Psoas muscle (tissue), 8 donors: ENCODE measurements around the gene IFI27L2. TPM values are rescaled to one million over a fixed set of nuclear protein-coding genes. Genes with fewer than 3 reads are reported as not detected.

Source experiments
- ATAC-seq, 4 donors: fragments of 200-7000 bp; cut with Tn5 transposase; one replicate each; pipeline ENCODE4 v1.9.1; 2020; ENCODE audit warnings: moderate library complexity in 3 of 4, mild to moderate bottlenecking in 2 of 4
- DNase-seq, 2 donors: peaks; one replicate each; pipeline ENCODE4 v3.0.0-alpha.2; 2020
- H3K27ac ChIP-seq: fragments of 200-600 bp; one replicate; pipeline ENCODE4 v1.8.0; 2022
- H3K27me3 ChIP-seq, 3 donors: fragments of 200-600 bp in 1 of 3; one replicate each; pipeline versions ENCODE4 v1.6.1 to v1.8.0; 2013 to 2022; ENCODE audit warnings: low read length in 2 of 3, mild to moderate bottlenecking in 2 of 3, moderate library complexity in 1 of 3; ENCODE audit not compliant: insufficient read depth in 3 of 3
- H3K36me3 ChIP-seq, 2 donors: fragments of 200-600 bp in 1 of 2; one replicate each; pipeline versions ENCODE4 v1.6.1 to v1.8.0; 2013 to 2022; ENCODE audit warnings: low read depth in 1 of 2, mild to moderate bottlenecking in 1 of 2, moderate library complexity in 1 of 2; ENCODE audit not compliant: insufficient read depth in 1 of 2
- H3K4me1 ChIP-seq: fragments of 200-600 bp; one replicate; pipeline ENCODE4 v1.8.0; 2022
- H3K4me3 ChIP-seq: fragments of 200-600 bp; one replicate; pipeline ENCODE4 v1.8.0; 2022; ENCODE audit warnings: mild to moderate bottlenecking
- H3K9me3 ChIP-seq: fragments of 200-600 bp; one replicate; pipeline ENCODE4 v1.8.0; 2022
- WGBS, 3 donors: extraction: QIAGEN DNeasy Blood & Tissue Kit; methylation state at CpG; one replicate each; pipeline versions ENCODE4 v1.1.6 to v1.1.7; 2013; 5-methylcytosine and 5-hydroxymethylcytosine counted together
- intact Hi-C, 2 donors: fragments of 100-400 bp; cut with DNase I; formaldehyde crosslinking; loops; one replicate each; pipeline versions ENCODE4 v1.11.0 to v1.14.2; 2022
- polyA plus RNA-seq, 3 donors: library from polyadenylated mRNA; stranded (reverse); fragments of 200-250 nt; gene quantifications; one replicate each; pipeline ENCODE4 v1.2.3, GENCODE V29; 2013
- total RNA-seq, 4 donors: library from RNA; stranded (reverse); fragmentation: NEBNext Ultra II Directional in 2 of 4; extraction: Animal tissue kit (Norgen Biotek cat#: 25700) in 2 of 4; gene quantifications; one replicate each; pipeline versions ENCODE4 v1.2.1 to v1.2.4, GENCODE V29; 2021 to 2023
- TF ChIP-seq, protein P1 (sequence below): fragments of 200-600 bp; IDR thresholded peaks from one replicate; pipeline ENCODE4 v1.8.0; 2022; ENCODE audit warnings: antibody characterized with exemption
- donor health status: healthy with polysubstance abuse.
- donor health status: DM: no; HTN: no; CAD: no; lungs with moderate emphysema.
- donor health status: Bipolar disorder and iron deficiency.
- donor health status: healthy.
- donor health status: DM: yes; HTN: yes; CAD: no.
- donor health status: DM: no; HTN: no; CAD: no.
- donor health status: DM: no; HTN: no; CAD: no.
- donor health status: DM: yes; HTN: yes; CAD: no.

IFI27L2 gene
- total and polyA plus RNA-seq, 7 donors, result 4.9 to 12.5 (median 6.5) TPM

DNA sequence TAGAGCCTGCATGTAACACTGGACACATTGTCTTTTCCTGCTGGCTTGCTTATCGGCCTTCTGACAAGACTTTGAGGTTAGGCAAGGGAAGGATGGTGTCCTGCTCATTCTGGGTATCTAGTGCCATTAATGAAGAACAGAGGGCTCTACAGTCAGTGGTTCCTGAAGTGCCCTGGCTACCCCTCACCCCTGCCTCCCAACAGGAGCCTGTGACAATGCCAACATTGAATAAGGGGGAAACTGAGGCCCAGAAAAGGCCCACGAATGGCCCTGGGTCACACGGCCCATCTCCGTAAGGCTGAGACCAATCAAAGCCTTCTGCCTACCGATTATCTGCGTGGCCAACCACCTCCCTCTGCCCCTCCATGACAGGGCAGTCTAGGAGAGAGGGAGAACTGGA lies 2.1 kb downstream of the IFI27L2 start:
- H3K27ac ChIP-seq, result no peak overlapping the region
- no peak overlapping the region for H3K4me3 ChIP-seq
- TF ChIP-seq, protein P1, sequence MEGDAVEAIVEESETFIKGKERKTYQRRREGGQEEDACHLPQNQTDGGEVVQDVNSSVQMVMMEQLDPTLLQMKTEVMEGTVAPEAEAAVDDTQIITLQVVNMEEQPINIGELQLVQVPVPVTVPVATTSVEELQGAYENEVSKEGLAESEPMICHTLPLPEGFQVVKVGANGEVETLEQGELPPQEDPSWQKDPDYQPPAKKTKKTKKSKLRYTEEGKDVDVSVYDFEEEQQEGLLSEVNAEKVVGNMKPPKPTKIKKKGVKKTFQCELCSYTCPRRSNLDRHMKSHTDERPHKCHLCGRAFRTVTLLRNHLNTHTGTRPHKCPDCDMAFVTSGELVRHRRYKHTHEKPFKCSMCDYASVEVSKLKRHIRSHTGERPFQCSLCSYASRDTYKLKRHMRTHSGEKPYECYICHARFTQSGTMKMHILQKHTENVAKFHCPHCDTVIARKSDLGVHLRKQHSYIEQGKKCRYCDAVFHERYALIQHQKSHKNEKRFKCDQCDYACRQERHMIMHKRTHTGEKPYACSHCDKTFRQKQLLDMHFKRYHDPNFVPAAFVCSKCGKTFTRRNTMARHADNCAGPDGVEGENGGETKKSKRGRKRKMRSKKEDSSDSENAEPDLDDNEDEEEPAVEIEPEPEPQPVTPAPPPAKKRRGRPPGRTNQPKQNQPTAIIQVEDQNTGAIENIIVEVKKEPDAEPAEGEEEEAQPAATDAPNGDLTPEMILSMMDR, result no peak
- ATAC-seq, result no peak
- 85 to 94% (median 91%) methylated on average over 6 of the region's 6 CpGs for WGBS, 3 donors
- no peaks in the 10 kb centered on the region for H3K4me1 ChIP-seq
- intact Hi-C loops, result no loop called here
- no peaks in the 10 kb centered on the region for H3K36me3 ChIP-seq
- H3K9me3 ChIP-seq, result no peaks in the 10 kb centered on the region
- no peak for DNase-seq
- H3K27me3 ChIP-seq, result no peaks in the 10 kb centered on the region

DNA sequence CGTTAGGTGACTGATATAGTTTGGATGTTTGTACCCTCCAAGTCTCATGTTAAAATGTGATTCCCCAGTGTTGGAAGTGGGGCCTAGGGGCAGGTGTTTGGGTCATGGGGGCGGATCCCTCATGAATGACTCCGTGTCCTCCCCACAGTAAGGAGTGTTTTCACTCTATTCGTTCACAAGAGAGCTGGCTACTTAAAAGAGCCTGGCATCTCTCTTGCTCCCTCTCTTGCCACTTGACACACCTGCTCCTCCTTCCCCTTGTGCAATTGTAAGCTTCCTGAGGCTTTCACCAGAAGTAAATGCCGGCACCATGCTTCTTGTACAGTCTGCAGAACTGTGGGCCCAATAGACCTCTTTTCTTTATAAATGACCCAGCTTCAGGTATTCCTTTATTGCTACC lies 2.6 kb downstream of the IFI27L2 start:
- Histone ChIP-seq H3K9me3 (no peaks in the 10 kb centered on the region), H3K36me3 (no peaks in the 10 kb centered on the region), H3K4me1 (no peaks in the 10 kb centered on the region), H3K27ac (no peak overlapping the region), H3K27me3 (no peaks in the 10 kb centered on the region), H3K4me3 (no peak overlapping the region)
- 79 to 96% (median 79%) methylated on average over 5 of the region's 5 CpGs for WGBS, 3 donors
- intact Hi-C loops, result no loop called here
- DNase-seq, result no peak
- ATAC-seq, result no peak
- TF ChIP-seq, protein P1, result no peak

DNA sequence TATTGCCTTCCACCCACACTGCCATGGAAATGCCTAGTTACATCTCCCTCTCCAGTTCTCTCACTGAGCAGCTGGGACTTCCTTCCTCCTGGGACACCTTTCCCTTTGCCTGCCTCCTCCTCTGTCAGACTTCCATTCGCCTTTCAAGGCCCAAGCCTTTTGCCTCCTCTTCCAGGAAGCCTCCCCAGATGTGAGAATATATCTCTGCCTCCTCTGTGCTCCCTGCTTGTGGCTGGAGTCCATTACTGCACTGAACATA lies 3.1 kb downstream of the IFI27L2 start:
- intact Hi-C loops, result no loop called here
- Histone ChIP-seq H3K27ac (no peak overlapping the region), H3K27me3 (no peaks in the 10 kb centered on the region), H3K9me3 (no peaks in the 10 kb centered on the region), H3K36me3 (no peaks in the 10 kb centered on the region), H3K4me1 (no peaks in the 10 kb centered on the region), H3K4me3 (no peak overlapping the region)
- WGBS, 3 donors, result 70 to 82% (median 79%) methylated on average over 1 of the region's 1 CpG
- TF ChIP-seq, protein P1, result no peak
- ATAC-seq, result no peak
- DNase-seq, result no peak

DNA sequence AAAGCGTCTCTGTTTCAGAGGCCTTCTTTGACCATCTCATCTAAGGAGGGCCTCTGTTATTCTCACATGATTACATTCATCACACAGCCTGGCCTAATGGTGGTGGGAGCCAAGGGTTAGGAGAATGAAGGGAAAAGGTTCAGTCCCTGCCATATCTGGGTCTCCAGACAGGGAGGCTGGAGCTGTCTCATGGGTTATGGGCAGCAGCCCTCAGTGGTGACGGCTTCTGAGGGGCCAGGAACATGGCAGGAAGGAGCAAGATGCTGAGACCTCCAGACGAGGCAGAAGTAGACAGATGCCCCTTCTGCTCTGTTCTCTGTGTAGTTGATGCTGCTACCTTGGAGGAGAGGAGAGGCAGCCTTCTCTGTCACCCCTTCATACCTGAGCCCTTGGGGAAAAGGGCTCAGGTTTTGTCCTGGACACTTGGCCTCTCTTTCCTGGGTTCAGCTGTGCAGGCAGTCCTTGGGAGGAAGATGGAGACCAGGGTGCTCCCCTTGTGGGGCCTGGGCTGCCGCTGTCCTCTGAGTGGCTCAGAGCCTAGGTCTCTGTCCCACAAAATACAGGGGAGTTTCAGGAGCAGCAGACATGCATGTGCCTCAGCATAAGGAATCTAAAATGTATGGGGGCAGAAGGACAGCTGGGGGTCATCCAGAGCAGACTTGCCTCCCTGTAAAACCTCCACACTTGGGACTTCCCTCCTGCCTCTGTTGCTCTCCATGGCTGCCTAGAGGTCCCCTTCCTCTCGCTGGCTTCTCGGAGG lies 3.6 kb downstream of the IFI27L2 start:
- 89 to 90% (median 89%) methylated on average over 6 of the region's 6 CpGs for WGBS, 3 donors
- Histone ChIP-seq H3K36me3 (no peaks in the 10 kb centered on the region), H3K4me1 (no peaks in the 10 kb centered on the region), H3K9me3 (no peaks in the 10 kb centered on the region), H3K27ac (no peak overlapping the region), H3K4me3 (no peak overlapping the region), H3K27me3 (no peaks in the 10 kb centered on the region)
- ATAC-seq, result no peak
- TF ChIP-seq, protein P1, result no peak
- no peak for DNase-seq
- intact Hi-C loops, result no loop called here
